GM21360 (cell line): ENCODE measurements around the gene GDPD4.

ENCODE experiments used
- ATAC-seq: cut with Tn5 transposase; IDR thresholded peaks from one replicate; pipeline ENCODE4 v1.9.1; 2021; ENCODE audit warnings: mild to moderate bottlenecking, moderate library complexity; ENCODE audit not compliant: unreplicated experiment

Gene GDPD4, protein sequence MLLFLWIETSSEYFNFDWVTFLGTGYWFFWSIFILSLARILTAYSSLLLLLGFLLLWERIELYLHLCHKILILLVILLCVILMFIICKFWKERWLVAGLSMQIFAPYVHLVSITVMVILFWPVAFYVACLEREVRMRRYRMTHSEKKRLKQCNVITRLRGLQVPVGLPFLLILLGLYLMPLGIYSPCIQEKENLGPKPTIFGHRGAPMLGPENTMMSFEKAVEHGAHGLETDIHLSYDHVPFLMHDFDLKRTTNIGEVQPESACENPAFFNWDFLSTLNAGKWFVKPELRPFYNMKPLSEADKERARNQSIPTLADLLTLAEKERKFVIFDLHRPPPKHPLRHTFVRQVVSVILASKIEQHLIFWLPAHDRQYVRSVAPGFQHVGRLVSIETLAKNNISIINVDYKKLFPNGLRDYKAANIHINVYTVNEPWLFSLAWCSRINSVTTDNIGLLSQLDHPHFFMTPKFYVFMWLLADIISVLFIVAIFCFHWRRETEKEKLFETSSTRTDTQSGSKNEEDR

DNA sequence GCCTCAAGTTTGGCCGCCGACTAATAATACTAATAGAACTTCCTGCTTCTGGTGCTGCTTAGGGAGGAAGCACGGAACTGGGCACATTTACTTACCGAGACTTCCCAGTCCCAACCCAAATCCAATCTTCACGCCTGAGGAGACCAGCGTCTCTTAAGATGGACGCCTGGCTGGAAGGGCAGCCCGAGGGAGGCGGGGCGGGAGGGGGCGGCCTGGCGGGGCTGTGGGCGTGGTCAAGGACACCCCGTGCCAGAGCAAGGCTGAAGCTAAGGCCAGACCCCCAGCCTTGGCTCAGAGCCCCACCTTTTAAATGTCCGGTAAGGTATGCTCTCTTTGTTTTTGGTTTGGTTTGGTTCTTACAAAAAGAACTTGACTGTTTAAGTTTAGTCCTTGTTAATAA, at the start of gene GDPD4:
GDPD4 (minus strand) TSS at position 177 of the 400 bp plus-strand sequence. CDS start 16,549 bp downstream, outside the sequence.
- no peak for ATAC-seq

DNA sequence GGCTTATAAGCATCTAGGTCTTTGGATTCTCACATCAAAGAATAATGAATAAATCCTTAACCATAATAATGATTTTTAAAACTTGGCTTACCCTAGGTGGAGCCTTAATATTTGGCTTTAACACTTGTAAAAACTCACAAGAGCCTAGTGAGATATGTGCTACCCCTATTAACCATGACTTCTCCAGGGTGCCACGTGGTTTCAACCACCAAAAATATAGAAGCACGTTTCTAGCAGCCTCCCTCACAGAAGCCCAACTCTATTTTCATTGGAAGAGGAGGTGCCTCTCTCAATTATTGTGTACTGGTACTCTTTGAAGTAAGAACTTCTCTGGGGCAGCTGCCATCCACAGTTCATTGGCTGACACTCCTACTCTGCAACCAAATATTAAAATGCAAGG, 46.5 kb upstream of the GDPD4 start:
- ATAC-seq = no peak

DNA sequence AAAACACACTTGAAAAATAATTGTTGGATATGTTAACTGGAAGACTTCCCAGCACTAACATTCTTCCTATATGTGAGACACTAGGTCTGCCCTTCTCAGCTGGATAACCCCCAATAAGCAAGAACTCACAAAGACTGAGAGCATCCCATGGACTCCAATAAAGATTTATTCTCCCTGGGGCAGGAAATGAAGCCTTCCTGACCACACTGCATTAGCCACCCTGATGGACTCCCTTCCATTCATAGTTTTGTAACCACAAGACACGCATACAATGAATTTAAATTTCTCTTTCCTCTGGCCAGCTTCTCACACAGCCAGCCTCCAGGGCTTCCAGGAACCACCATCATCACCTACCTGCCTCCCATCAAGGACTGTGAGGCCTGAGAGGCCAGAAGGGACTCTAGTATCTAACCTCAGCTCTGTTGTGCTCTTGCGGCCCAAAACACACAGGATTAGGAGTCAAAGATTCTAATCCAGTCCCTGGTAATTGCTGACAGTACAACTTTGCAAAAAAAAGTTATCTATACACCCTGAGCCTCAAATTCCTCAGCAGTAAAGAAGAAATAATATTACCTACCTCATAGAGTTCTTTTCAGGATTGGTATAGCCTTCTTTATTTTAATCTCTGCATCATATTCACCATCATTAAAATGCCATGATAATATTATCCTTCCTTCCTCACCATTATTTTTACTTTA, 45.6 kb upstream of the GDPD4 start:
- no peak for ATAC-seq

DNA sequence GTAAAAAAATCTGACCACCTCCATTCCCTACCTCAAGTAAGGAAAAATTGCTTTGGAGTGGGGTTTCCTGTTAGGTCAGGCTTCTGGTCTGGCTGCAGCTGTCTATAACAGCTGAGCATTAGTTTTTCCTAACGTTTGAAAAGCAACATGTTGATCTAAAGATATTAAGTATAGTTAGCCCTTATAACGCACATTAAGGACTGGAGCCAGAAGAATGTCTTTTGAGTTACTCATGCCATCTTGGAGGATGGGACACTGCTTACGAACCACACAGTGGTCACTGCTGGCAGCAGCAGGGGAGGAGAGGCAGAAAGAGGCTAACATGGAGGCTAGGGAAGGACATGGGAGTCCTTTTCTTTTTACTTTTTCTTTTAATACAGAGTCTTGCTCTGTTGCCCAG, 44.1 kb upstream of the GDPD4 start:
- ATAC-seq = no peak

DNA sequence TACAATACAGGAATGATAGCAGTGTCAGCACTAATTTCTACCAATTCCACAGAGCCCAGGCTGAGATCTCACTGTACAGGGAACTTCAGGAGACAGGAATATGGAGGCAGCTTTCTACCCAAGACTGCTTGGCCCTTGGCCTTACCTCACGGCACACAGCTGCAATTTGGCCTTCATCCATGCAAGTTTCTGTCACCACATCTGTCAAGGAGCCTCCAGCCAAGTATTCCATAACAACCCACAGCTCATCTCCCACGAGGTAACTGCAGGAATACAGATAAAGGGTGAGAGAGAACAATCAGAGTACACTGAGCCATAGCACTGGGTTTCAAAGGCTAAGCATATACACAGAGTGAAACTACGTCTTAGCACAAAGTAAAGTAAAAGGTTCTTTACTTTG, 39.0 kb upstream of the GDPD4 start:
- no peak for ATAC-seq

DNA sequence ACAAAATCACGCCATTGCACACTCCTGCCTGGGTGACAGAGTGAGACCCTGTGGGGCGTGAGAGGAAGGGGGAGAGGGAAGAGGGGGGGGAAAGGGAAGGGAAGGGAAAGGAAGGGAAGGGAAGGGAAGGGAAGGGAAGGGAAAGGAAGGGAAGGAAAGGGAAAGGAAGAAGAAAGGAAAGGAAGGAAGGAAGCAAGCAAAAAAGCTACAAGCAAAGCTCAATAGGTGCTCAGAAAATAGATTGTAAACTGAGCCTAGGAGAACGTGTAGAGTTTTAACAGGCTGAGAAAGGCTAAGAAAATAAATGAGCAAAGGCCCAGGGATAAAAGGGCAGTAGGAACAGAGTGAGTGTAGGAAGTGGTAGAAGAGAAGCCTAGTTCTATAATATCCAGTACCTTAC, 30.8 kb upstream of the GDPD4 start:
- ATAC-seq = no peak

DNA sequence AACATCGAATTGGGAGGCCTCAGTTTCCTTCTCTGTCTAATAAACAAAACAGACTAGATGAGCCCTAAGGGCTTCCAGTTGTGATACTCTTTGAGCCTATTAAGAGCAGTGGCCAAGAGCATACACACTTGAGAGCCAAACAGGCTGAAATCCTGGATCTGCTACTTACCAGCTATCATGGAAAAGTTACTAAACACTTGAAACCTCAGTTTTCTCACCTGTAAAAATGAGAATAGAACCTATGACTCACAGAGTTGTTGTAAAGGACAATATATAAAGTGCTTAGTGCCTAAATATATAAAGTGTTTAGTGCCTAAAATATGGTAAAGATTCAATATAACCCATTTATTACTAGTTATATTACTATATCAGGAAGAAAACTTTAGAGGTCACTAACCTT, 23.7 kb upstream of the GDPD4 start:
- ATAC-seq = no peak

DNA sequence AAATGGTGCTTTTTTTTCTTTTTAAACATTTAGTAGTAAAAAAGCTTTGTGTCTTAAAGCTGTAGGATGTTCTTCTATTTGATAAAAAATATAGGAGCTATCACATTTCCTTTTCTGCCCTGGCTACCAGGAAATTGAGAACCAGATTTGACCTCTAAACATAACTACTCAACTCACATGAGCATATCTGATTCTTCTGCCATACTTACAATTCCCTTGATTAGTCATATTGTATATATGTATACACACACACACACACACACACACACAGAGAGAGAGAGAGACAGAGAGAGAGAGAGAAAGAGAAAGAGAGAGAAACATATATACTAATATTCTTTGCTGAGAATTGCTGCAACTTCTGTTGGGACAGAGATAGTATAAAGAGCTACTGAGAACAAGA, 23.0 kb upstream of the GDPD4 start:
- no peak for ATAC-seq

DNA sequence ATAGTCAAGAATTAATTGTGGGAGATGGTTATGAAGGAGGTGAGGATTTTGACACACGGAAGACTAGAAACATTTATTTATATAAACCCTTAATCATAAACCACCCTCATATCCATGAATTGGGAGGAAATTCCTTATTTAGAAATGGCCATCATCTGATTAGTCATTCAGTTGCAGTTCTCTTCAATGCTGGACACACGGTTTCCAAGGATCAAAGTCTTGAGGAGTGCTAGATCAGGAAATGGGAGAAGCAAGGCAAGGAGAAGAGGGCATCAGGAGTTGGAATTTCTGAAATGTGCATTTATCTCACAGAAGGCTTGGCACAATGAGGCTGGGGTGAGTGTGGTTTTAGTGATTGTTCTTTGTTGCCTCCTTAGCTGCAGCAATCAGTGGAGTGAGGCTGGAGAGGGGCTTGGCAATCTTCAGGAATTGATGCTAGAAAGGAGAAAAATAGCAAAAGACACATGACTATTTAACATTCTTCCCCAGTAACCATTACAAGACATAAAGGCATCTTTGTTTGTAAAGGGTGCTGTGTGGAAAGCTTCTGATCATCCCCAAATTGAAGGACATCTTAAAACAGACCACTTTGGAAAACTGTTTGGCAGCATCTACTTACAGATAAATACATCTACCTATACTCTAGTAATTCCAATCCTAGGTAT, 21.6 kb upstream of the GDPD4 start:
- ATAC-seq = no peak

DNA sequence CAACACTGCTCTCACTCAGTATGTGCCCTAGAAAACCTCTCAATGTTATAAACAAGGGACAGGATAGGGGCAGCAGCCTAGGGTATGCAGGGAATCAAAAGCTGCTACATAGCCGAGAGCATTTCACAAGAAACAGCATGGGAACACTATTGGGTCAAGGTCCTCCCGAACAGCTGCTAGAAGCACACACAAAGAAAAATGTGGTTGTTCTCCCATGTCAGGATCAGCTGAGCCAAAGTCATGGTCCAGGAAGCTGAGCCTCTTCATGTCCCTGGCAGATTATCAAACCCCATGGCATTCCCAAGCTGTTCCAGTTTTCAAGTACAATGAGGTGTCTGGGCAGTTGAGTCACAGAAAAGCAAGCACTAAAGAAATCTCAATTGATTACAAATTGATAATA, 21.0 kb upstream of the GDPD4 start:
- ATAC-seq = no peak

DNA sequence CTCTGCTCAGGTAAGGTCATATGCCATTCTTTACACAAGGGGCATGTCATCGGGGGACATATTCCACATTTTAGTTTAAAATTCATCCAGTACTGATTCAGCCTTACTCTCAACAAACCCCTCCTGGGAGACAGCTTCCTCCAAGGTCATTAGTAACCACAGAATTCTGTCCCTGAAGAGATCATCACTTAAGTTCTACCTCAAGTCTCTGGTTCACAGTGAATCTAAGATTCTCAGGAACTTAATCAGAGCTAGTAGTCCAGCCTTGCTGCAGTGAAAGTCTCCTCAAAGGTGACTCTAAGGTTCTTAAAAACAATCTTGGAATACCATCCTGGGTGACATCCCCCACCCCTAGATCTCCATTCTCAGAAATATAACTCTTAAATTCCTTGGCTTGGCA, 18.9 kb upstream of the GDPD4 start:
- ATAC-seq = no peak

DNA sequence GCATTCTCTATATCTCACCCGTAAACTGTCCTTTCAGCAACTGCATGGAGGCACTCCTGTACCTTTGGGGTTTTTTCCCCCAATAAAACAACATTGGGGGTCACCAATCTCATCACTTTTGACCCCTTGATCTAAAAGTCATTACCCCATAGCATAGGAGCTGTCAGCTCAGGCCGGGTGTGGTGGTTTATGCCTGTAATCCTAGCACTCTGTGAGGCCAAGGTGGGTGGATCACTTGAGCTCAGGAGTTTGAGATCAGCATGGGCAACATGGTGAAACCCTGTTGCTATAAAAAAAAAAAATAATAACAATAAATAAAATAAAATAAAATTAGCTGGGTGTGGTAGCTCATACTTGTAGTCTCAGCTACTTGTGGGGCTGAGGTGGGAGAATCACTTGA, 17.1 kb upstream of the GDPD4 start:
- no peak for ATAC-seq

DNA sequence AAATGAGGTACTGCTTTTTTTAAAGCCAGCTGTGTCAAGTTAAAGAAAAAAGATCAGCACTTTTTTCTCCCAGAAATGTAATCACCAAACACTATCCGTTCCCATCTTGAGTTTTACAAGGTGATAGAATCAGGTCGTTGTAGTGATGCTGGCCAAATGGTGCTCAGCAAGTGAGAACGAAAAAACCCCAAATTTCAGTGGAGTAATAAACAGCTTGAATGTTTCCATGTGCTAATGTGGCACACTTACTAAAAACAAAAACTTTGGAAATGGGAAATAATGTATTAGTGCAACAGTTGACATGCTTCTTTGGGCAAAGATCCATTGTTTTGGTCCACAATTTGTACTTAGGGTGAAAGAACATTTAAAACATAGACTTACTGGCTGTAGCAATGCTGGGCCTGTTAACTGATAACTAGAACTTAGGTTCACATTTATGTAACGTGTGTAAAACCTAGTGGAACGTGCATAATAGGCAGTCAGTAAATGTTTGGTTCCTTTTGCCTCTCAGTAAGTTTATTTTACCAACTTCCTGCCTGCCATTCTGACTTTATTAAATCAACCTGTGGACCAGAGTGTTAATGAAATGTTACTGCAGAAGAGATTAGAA, 15.4 kb upstream of the GDPD4 start:
- ATAC-seq = no peak

DNA sequence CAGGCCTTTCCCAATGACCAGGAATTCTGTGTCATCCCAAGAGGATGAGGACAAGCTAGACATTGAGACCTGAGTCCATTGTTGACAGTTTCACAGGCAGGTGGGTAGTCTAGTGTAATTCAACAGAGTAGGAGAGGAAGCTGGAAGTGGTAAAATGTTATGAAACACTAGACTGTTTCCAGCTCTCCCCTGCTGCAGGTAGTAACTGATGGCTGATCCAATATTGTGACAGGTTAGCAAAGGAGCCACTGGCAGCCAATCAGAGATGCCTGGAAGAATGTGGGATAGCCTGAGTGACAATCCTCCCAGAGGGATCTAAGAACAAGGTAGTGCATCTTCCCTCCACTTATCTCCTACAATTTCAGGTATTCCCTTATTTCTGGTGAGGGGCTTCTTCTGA, 10.6 kb upstream of the GDPD4 start:
- ATAC-seq = no peak

DNA sequence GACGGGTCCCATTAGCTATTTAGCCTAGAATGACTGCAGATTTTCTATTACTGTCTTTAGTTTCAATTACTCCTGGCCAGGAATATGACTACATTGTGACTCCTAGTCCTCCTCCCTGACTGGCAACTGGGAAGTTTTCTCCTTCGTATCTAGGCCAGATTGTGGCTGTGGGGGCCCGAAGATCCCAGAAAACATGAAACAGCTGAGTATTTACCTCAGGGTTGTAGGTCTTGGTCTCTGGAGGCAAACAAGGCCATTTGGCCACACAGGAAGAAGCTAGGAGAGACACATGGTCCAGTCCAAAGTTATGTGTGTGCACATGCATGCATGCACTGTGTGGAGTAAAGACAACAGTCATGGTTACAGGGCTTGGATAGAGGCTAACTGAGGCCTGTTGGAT, 10.2 kb upstream of the GDPD4 start:
- ATAC-seq = no peak

DNA sequence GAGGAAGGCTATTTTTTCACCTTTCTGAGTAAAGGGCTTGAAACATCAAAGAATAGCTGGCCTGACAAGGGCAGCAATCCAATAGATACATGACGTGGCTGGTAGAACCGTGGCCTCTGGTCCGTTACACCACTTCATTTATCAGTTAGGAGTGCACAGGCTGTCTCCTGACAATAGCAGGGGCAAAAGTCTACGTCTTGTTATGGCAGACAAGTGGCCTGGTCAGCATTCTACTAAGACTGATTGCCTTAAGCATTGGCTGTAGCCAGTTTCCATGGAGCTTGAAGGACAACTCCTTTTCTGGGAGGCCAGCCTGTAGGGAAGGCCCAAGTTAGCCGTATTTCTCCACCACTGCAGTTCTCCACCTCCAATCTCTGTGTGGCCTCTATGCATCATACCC, 9.2 kb upstream of the GDPD4 start:
- no peak for ATAC-seq

DNA sequence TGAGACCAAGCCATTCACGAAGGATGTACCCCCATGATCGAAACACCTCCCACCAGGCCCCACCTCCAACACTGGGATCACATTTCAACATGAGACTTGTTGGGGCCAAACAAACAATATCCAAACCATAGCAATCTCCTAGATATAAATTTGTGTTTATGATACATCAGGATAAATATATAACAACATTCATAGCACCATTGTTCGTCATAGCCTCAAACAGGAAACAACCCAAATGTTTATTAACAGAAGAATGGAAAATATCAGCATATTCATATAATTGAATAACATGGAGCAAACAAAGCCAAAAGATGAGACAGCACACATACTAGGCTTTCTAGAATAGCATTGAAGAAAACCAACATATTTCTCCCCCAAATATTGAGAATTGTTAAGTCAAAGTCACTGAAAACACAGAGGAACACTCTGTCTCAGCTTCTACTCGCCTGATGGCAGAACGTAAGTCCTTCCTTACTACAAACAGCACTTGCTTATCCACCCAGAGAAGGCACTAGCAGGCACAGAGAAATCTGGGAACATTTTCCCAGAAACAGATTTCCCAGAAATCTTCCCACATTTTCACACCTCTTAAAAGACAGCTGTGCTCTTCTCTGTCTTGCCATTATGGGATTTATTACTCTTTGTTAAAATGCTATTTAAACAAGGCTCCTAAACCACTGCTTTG, 8.1 kb upstream of the GDPD4 start:
- ATAC-seq = no peak

DNA sequence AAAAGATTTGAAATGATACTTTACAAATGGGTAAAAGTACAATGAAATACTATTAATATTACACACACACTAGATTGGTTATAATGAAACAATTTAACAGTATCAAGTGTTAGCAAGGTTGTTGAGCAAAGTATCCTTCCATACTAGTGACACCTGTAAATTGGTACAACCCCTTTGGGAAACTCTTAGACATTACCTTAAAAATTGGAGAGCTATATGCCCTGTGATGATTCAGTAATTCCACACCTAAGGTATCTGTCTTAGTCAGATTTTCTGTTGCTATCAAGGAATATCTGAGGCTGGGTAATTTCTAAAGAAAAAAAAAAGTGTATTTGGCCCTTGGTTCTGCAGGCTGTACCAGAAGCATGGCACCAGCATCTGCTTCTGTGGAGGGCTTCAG, 7.4 kb upstream of the GDPD4 start:
- ATAC-seq = no peak

DNA sequence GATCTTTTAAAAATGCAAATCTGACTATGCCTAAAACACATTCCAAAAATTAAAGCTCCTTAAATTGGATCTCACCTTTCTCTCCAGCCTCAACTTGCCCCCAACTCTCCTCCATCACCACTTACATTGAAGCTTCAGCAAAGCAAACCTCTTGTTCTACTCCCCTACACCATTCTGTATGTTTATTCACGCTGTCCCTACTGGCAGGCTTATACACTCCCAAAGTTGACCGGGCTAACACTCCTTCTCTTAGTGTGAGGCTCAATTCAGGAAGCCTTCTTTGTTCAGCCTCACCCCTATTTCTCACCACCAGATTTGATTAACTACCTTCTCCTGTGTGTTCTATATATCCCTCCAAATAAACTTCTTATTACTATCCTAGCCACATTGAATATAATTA, 1.8 kb upstream of the GDPD4 start:
- no peak for ATAC-seq

DNA sequence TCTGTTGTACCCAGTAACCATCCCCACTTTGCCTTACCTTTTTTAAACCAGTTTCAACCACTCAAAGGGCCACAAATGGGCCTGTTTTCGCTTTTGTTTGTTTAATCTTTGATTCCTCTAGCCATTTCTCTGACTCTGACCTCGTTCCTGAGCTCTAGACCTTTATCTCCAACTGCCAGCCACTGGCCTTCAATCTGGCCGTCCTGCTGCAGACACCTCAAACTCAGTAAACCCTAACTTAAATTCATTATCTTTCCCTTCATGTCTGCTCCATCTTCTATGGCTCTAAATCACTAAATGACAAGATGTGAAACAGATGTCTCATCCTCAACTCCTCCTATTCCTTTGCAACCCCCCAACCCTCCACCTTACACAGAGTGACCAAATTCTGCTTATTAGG, 1.3 kb upstream of the GDPD4 start:
- no peak for ATAC-seq

DNA sequence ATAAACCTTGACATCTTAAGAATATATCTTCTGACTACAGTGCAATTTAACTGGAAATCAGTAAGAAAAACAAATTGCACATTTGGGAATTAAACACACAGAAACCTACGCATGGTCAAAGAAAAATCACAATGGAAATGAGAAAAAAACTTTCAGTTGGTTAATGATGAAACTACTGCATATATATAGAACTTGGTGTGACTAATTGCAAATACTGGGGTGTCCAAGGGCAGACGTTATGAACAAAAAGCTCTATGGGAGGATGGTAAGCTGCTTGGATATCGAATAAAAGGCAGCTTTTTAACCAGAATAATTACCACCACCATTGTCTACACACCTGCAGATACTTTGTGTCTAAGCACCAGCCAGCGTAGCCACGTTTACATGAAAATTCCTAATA, 791 bp downstream of the GDPD4 start:
- no peak for ATAC-seq
